HG03521 (cell line): ENCODE measurements around the gene CRACR2A.

Experiments used
- ATAC-seq: cut with Tn5 transposase; IDR thresholded peaks from one replicate; pipeline ENCODE4 v1.9.1; 2021; ENCODE audit warnings: mild to moderate bottlenecking, moderate library complexity; ENCODE audit not compliant: unreplicated experiment

Gene CRACR2A

DNA sequence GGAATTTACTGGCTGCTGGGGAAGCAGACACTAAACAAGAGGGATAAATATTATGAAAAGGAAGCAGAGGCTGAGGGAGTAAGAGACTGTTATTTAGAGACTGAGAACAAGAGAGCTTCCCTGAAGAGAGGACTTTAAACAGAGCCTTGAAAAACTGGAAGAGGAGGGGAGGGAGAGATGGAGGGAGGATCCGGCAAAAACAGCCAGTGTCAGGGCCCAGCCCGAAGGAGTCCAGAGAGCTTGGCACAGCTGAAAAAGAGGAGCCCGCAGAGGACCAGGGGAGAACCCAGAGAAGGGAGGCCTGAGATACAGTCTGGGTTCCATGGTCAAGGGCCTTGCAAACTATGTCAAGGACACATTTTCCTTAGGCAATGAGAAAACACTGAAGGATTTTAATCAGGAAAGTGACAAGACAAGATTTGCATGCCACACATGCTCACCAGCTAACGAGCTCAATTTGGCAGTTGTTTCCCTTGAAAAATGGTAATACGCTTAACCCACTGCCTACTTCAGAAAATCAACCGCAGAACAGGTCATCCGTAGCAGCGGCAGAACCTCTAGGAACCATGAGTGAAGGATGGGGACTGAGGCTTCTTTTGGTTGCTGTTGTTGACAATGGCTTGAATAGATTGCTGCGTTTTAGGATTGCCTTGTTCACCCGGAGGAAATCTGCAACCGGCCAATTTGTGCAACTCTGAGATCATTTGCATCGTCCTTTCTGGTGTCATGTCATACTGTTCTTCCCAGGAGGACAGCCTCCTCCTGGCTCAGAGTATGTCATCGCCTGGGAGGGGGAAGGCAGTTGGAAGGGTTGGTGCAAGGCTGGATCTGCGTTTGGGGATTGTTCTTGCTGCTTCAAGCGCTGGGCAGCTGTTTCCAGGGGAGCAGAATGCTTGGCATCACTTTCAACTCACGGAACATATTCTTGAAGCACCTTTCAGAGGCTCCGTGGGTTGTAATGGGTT, 153.7 kb downstream of the CRACR2A start:
- ATAC-seq: no peak

DNA sequence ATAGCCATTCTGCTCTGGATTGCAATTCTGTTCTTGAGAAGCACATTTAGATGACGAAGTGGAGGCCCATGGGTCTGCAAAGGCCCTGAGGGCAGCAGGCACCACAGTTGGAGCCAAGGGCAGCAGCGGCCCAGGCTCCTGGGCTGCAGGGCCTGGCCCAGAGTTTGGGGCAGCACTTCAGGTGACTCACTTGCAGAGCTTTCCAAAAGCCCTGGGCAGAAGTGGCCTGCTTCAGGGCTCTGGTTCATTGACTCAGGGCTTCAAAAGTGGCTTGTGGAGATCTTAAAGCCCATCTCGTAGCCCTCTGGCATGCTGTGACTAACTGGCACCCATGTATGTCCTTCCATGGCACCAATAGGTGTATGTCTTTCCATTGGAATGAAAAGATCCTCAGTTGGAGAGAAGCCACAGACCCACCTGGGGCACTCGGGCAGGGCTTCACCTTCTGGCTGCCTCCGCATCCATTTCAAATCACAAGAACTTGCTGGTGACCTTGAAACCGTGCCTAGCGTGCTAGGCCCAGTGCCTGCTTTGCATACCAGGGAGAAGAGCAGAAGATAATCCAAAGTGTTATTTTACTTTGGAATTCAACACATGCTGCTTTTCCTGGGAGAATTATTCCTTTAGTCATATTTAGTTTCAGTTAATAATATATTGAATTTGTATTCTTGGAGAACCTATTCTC, 155.2 kb downstream of the CRACR2A start:
- ATAC-seq: no peak

DNA sequence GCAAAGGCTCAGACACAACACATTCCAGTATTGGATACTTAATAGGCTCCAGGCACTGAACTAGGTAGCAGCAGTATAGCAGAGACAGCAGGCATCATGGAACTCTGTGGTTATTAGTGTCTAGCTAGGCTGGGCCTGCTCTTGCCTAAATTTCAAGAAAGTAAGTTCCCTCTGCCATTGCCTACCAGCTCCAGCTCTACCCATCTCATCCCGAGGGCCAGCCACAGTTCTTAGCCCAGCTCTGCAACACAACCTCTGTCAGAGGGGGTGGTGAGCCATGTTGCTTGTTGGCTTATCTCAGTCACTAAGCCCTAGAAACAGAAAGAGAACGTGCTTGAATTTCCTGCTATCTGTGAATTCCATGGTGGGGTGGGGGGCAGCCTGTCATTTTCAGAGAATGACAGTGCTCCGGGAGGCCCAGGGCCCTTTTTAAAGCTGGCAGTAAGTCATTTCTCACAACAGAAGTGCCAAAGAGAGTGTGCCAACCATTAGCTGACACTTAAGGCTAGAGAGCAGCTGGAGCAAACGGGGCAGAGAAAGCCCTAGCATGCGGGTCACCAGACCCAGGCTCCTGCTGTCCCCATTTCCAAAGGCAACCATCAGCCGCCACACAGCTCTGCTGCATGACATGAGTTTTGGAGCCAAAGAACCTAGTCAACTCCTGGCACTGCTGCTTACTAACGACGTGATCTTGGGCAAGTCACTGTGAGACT, 156.1 kb downstream of the CRACR2A start:
- ATAC-seq: no peak

DNA sequence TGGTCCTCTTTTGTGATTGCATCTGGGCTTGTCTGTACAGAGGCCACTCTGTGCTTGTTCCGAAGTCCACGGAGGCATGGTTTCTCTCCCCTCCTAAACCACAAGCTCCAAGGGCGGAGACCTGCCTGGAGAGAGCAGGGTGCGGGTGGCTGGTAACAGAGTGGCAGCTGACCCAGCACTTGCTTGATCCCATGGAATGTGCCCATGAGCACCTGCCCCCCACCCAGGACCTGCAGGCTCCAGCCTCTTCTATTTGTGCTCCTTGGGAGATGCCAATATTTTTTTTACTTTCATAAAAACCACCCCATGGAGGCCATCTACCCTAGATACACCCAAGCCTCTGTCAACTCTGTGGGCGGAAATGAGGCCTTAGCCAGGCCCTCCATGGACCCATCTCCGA, 157.2 kb downstream of the CRACR2A start:
- ATAC-seq: no peak

DNA sequence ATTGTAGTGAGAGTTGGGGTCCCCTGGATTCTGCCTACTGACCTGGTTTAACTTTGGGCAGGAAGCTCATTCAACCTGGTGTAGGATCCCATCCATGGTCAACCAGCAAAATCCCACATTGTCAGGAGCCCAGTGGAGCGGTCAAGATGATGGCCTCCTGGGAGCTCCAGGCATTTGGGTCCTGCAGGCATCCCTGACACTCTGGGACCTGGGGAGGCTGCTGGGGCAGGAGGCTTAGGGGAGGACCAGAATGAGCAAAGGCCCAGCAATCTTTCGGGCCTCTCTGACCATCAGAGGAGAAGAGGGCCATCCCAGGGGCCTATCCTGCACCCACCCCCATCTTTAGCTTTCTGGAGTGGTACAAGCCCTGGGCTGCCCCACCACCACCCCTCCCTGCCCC, 157.9 kb downstream of the CRACR2A start:
- ATAC-seq: no peak

DNA sequence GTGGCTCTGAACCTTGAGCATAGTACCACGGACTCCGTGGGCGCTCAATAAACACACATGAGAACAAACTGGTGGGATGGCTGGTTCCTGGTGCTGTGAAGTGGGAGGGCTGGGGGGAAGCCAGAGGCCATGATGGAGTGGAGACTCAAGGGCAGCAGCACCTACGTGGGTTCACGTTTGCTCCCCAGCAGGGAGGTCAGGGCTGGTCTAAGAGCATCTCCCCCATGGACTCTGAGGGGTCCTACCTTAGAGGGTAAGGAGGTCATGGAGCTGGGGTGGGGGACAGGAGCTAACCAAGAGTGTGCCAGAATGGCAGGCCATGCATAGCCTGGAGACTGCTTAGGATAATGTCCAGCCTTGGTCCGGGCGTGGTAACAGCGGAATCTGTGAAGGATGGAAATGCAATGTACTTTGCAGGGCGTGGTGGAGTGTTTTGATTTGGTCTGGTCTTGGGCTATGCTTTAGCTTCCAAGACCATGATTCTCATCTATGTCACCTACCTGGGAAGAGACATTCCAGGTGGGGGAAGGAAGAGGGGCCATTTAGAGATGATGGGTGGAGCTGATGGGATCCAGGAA, 158.9 kb downstream of the CRACR2A start:
- ATAC-seq: no peak

GRCh38 chr12:3592856-3593625, 159.9 kb downstream of the CRACR2A start:
- no peak for ATAC-seq

DNA sequence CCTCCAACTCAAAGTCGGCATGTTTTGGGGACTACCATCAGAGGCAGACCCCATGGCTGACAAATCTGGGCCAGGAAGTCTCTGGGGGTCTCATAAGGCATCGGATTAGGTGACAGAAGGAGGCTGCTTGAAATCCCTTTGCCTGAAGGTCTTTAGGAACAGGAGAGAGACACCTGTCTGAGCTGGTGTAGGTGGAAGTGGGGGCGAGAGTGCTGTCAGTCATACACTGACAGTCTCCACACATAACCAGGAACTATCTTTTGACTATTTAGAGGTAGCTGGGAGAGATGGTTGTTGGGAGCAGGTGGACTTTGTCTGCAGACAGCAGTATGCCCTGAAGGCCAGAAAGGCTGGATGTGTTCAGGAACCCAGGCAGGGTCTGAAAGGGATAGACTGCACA, 163.2 kb downstream of the CRACR2A start:
- no peak for ATAC-seq

- no peak for ATAC-seq
These were observed 165.4 kb downstream of the CRACR2A start for GRCh38 chr12:3587402-3588013.

DNA sequence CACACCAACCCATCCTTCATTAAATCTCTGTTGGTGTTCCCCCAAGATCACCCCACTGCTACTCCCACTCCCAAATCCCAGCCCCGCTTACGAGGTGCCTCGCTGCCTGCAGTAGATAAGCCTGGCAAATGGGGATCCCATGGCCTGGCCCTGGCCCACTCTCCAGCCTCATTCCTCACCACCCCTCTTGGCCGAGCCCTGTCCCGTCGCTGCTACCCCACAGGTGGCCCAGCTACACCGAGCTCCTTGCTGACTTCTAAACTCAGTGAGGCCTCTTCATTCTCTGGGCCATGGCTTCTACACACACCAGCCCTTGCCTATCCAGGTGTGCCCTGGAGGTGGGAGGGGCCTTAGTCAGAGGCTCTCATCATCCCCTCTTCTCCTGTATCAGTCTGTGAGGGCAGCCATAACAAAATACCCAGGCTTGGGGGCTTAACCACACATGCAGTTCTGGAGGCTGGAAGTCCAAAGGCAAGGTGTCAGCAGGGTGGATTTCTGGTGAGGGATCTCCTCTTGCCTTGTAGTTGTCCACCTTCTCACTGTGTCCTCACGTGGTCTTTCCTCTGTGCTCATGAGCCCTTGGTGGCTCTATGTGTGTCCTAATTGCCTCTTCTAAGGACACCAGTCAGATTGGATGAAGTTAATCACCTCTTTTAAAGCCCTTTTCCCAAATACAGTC, 169.1 kb downstream of the CRACR2A start:
- no peak for ATAC-seq

DNA sequence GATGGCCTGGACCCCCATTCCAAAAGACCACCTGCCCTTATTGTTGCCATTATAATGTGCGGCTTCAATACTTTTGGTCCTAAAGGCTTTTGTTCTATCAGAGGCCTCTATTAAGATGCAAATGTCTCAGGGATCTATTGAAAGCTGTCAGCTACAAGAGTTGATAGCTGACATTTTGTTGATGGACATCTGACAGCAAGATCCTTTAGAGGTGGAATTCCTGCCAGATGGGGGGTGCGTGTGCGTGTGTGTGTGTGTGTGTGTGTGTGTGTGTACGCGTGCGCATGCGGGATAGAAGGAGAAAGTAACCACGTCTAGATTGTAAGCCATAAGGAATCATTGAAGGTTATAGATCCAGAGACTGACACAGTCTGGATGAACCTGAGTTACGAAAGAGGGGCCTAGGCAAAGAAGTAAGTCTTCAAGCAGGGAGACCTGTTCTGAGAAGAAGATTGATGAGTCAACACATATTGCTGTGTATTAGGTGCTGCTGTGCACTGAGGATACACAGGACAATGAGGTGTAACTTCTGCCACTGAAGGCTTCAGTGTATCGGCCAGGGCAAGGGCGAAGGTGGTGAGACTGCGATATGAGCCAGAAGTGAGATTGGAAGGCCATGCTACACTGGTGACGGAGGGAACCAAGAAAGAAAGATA, 172.7 kb downstream of the CRACR2A start:
- ATAC-seq: no peak

GRCh38 chr12:3579446-3580093, 173.3 kb downstream of the CRACR2A start:
- ATAC-seq: no peak

- ATAC-seq: no peak
These were observed 174.4 kb downstream of the CRACR2A start for GRCh38 chr12:3578557-3578956.

GRCh38 chr12:3576891-3577290, 176.0 kb downstream of the CRACR2A start:
- no peak for ATAC-seq

GRCh38 chr12:3574986-3575385, 177.9 kb downstream of the CRACR2A start:
- no peak for ATAC-seq

- ATAC-seq: no peak
These were observed 180.3 kb downstream of the CRACR2A start for GRCh38 chr12:3572560-3572959.

GRCh38 chr12:3571724-3572123, 181.2 kb downstream of the CRACR2A start:
- no peak for ATAC-seq

DNA sequence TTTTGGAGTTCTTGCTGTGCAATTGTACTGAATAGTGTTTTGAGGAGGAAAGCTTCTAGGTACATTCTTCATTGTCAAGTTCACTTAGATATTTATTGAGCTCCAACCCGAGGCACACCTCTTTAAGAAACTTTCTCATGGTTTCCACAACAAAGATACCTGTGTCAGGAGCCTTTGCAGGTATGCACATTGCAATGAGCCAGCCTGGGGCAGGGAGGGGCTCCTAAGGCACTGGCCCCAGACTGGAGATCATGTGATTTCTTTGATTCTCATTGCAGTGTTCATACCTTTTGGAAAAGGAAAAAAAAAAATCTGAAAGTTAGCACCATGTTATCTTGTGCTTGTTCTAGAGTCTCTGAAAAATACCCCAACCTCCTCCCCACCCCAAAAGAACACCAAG, 181.6 kb downstream of the CRACR2A start:
- no peak for ATAC-seq
